HG03196 (cell line): ENCODE measurements around the gene HAUS6.
"Not testable (repeated sequence)": the region's sequence is repeated elsewhere in the genome, so short reads cannot be mapped to it uniquely, and the experiment has no call there.

ENCODE experiments used
- ATAC-seq: cut with Tn5 transposase; IDR thresholded peaks from one replicate; pipeline ENCODE4 v1.9.1; 2021; ENCODE audit not compliant: unreplicated experiment

The HAUS6 gene

GRCh38 chr9:19116107-19116790 lies 13.5 kb upstream of the HAUS6 start:
- ATAC-seq: no peak

DNA sequence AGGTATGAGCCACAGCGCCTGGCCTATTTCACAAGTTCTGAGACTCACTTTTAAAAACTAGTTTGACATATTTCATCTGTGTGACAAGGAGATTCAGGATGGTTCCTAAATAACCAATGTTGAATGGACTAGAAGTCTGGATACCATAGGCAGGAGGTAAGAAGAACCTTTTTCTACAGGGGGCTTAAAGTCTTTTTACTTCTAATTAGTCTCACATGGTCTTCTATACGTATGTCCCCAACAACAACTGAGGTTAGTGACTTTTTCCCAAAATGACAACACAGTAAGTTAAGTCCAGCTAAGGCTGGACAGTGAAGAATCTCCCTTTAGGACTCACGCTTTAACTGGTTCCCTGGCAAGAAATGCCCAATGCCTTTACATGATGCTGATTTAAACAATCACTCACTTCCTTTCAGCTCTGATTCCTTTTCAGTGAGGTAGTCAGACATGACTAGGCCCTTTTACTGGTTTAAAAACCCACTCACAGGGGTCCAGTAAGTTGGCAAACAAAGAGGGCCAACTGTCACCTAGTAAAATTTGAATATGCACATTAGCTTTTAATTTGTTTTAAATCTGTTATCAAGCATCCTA lies 12.1 kb upstream of the HAUS6 start:
- ATAC-seq: no peak

DNA sequence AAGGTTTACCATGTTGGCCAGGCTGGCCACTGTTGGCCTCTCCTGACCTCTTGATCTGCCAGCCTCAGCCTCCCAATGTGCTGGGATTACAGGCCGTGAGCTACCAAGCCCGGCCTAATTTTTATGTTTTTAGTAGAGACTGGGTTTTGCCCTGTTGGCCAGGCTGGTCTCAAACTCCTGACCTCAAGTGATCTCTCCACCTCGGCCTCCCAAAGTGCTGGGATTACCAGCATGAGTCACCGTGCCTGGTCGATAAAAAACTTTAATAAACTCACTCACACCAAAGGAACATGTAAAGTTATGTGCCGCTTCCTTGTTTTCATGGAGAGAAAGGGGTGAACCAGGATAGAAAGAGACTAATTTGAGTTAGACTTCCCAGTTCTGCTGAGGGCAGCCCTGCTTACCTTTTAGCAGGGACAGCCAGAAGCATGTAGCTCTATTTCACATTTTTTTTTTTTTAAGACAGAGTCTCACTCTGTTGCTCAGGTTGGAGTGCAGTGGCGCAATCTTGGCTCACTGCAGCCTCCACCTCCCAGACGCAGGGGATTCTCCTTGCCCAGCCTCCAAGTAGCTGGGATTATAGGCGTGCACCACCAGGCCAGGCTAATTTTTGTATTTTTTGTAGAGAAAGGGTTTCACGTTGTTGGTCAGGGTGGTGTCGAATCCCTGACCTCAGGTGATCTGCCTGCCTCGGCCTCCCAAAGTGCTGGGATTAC lies 11.4 kb upstream of the HAUS6 start:
- no peak for ATAC-seq

- not testable (repeated sequence) for ATAC-seq
Observed at GRCh38 chr9:19113064-19113611, 10.4 kb upstream of the HAUS6 start.

GRCh38 chr9:19108038-19108437 lies 5.3 kb upstream of the HAUS6 start:
- ATAC-seq: no peak

DNA sequence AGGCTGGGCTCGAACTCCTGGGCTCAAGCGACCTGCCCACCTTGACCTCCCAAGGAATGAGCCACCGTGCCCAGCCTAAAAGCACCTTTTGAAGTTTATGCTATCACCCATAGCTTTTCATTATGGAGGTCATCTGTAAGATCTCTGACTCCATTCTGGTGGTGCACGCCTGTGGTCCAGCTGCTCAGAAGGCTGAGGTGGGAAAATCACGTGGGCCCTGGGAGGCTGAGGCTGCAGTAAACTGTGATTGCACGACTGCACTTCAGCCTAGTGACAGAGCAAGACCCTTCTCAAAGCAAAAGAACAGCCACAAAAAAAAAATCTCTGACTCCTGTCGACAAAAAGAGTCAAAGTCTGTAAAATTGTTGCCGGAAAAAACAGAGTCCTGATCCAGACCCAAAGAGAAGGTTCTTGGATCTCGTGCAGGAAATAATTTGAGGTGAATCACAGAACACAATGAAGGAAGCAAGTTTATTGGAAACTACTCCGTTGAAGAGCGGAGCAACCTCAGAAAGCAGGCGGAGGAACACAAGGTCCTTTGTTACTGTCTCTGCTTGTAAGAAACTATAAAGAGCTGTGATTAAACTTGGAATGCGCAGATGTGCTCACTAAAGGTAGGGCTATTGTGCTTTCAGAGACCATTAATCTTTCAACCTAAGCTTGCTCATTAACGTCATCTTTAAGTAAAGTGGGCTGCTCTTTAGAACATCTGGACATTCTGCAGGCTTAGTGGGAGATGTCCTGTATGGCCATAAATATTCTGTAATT lies 2.0 kb upstream of the HAUS6 start:
- no peak for ATAC-seq

- ATAC-seq: peak; percentile 27
Observed at GRCh38 chr9:19102181-19102630, 498 bp downstream of the HAUS6 start.

DNA sequence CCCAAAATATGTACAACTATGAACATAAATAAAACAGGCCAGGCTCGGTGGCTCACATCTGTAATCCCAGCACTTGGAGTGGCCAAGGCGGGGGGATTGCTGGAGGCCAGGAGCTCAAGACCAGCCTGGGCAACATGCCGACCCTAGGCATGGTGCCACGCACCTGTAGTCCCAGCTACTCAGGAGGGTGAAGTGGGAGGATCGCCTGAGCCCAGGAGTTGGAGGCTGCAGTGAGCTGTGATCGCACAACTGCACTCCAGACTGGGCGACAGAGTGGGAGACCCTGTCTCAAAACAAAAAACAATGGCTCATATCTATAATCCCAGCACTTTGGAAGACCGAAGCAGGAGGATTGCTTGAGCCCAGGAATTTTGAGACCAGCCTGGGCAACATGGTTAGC lies 1.5 kb downstream of the HAUS6 start:
- ATAC-seq: no peak

DNA sequence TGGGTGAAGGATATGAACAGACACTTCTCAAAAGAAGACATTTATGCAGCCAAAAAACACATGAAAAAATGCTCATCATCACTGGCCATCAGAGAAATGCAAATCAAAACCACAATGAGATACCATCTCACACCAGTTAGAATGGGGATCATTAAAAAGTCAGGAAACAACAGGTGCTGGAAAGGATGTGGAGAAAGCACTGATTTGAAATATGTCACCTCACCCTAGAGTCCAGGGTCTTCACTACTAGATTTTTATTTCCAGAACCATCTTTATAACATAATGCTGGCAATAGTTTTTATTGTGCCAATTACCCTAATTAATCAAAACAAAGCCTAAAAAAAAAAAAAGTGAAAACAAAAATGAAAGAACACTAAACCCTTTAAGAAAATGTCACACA lies 5.3 kb downstream of the HAUS6 start:
- not testable (repeated sequence) for ATAC-seq

DNA sequence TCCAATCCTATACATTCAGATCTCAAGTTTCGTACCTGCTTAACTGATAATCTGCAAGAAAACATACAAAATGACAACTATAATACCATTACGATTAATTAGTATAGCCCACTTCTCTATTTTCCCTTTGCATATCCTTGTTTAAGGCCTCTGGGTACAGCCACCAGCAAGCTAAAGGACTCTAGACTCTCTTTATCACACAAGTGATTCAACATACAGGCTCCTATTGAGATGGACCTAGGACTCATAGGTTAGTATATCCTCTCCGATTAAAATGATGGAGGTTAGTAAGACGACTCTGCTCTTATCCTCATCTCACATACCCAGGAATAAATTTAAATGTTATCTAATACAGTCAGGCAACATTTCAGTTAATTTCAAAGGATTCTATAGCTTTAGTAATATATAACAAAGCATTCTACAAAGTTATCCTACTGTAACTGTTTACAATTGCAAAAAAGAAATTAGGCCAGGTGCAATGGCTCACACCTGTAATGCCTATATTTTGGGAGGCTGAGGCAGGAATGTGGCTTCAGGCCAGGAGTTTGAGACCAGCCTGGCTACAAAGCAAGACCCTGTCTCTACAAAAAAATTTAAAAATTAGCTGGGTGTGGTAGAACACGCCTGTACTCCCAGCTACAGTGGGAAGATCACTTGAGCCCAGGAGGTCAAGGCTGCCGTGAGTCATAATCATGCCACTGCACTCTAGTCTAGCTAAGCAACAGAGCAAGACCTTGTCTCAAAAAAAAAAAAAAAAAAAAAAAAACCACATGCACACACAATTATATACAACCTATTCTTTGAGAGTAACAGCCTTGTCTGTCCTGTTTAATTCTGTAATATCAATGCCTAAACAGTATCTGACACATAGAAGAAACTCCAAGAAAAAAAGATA lies 15.4 kb downstream of the HAUS6 start:
- no peak for ATAC-seq

DNA sequence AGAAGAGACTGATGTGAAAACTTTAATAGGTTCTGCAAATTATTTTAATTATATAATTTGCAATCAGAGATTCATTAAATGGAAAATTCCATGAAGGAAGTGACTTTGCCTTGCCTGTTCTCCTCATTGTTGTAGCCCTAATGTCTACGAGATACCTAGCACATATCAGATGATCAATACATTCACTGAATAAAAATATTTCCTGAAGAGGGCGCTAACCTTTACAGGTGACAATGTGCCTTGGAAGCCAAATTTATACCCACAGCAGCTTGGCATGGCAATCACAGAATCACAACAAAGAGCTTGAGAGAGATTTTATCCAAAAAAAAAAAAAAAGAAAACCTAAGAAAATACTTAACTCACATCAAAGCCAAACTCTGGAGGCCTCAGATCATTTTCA lies 17.4 kb downstream of the HAUS6 start:
- no peak for ATAC-seq

- no peak for ATAC-seq
Observed at GRCh38 chr9:19074836-19075235, 27.9 kb downstream of the HAUS6 start.

DNA sequence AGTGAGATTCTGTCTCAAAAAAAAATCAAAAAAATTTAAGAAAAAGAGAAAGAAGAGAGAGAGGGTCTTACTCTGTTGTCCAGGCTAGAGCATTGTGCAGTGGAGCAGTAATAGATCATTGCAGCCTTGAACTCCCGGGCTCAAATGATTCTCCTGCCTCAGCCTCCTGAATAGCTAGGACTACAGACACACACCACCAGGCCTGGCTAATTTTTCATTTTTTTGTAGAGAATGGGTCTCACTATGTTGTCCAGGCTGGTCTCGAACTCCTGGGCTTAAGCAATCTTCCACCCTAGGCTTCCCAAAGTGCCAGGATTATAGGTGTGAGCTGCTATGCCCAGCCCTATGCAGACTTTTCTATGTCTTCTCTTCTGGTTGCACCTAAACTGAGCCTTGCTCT lies 28.5 kb downstream of the HAUS6 start:
- ATAC-seq: no peak

DNA sequence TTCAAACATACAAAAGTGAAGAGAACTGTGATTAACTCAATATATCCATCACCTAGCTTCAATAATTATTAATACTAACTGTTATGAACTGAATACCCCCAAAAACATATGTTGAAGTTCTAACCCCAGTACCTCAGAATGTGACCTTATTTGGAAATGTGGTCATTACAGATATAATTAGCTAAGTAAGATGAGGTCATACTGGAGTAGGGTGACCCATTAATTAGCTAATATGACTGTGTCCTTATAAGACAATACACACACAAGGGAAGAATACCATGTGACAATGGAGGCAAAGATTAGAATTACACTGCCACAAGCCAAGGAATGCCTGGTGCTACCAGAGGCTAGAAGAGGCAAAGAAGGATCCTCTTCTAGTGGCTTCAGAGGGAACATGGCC lies 45.7 kb downstream of the HAUS6 start:
- ATAC-seq: no peak

DNA sequence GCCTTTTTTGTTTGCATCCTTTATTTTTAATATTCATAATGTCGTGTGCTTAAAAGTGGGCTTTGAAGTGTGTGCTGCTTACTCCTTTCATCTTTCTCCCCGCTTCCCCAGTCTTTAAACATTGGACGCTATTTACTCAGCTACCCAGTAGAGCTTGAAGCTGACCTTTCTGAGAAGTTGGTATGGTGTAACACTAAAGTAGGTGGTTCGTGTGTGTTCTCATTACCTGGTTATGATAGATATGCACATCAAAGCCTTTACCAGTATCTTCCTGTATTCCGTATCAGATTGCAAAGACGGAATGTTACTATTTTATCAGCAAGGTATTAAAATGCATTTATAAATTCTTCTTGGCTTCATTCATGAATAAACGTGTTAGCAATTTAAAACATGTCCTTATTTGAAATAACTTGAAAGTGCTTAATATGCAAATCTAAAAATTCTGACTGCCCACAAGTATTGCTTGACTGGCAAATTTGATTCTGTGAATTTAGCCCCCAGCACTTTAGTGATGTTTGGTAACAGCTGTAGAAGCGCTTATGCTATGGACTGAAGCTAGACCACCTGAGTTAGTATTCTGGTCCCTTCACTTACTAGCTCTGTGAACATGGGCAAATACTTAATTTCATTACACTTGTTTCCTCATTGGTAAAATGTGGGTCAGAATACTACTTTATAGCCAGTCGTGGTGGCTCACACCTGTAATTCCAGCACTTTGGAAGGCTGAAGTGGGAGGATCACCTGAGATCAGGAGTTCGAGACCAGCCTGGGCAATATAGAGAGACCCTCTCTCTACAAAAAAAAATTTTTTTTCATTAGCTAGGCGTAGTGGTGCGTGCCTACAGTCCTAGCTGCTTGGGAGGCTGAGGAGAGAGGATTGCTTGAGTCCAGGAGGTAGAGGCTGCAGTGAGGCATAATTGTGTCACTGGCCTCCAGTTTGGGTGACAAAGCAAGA lies 51.8 kb downstream of the HAUS6 start:
- ATAC-seq: no peak

DNA sequence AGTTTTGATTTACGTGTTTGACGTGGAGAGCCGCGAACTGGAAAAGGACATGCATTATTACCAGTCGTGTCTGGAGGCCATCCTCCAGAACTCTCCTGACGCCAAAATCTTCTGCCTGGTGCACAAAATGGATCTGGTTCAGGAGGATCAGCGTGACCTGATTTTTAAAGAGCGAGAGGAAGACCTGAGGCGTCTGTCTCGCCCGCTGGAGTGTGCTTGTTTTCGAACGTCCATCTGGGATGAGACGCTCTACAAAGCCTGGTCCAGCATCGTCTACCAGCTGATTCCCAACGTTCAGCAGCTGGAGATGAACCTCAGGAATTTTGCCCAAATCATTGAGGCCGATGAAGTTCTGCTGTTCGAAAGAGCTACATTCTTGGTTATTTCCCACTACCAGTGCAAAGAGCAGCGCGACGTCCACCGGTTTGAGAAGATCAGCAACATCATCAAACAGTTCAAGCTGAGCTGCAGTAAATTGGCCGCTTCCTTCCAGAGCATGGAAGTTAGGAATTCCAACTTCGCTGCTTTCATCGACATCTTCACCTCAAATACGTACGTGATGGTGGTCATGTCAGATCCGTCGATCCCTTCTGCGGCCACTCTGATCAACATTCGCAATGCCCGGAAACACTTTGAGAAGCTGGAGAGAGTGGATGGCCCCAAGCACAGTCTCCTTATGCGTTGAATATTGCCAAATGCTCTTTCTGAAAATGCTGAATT lies 52.6 kb downstream of the HAUS6 start:
- ATAC-seq: no peak

GRCh38 chr9:19048966-19049916 lies 53.5 kb downstream of the HAUS6 start, which contains the start of gene RRAGA:
Gene RRAGA, plus strand, starts transcription at chr9:19049427. Its CDS starts 233 bp downstream, at chr9:19049660.
- ATAC-seq: peak; percentile 94
